Tibial nerve (tissue), 4 donors: Measurements from ENCODE around the gene SPSB4. TPM values are rescaled to one million over a fixed set of nuclear protein-coding genes. Genes with fewer than 3 reads are reported as not detected.

Experiments used
- DNase-seq, 2 donors: peaks; one replicate each; pipeline ENCODE4 v3.0.0-alpha.2; 2019; ENCODE audit warnings: low spot score in 2 of 2
- H3K27ac ChIP-seq, 4 donors: fragments of 200-600 bp; sonication (generic) in 3 of 4; one replicate each; pipeline ENCODE4 v1.5.1; 2017 to 2019; ENCODE audit warnings: mild to moderate bottlenecking in 1 of 4
- H3K27me3 ChIP-seq, 2 donors: fragments of 200-600 bp; sonication (generic) in 1 of 2; one replicate each; pipeline versions ENCODE4 v1.5.1 to v1.6.0; 2017 to 2019
- H3K36me3 ChIP-seq, 3 donors: fragments of 200-600 bp; sonication (generic); one replicate each; pipeline ENCODE4 v1.5.1; 2018 to 2019
- H3K4me1 ChIP-seq, 4 donors: fragments of 200-600 bp; sonication (generic) in 3 of 4; one replicate each; pipeline ENCODE4 v1.5.1; 2017 to 2019
- H3K4me3 ChIP-seq, 4 donors: fragments of 200-600 bp; sonication (generic) in 3 of 4; one replicate each; pipeline ENCODE4 v1.5.1; 2017 to 2019; ENCODE audit warnings: mild to moderate bottlenecking in 1 of 4, moderate library complexity in 1 of 4
- H3K9me3 ChIP-seq, 4 donors: fragments of 200-600 bp; sonication (generic) in 3 of 4; one replicate each; pipeline ENCODE4 v1.5.1; 2017 to 2019
- CTCF ChIP-seq, 5 experiments: fragments of 200-600 bp in 3 of 5; fragments of 450-650 bp in 2 of 5; sonication (generic) in 3 of 5; IDR thresholded peaks; one replicate each; pipeline ENCODE4 v1.5.1; 2016 to 2019; ENCODE audit warnings: antibody characterized with exemption in 5 of 5, mild to moderate bottlenecking in 3 of 5, moderate library complexity in 2 of 5
- EP300 ChIP-seq, 2 donors: sonication (generic); formaldehyde crosslinking; IDR thresholded peaks; one replicate each; pipeline ENCODE4 v1.6.1; 2017; ENCODE audit warnings: antibody characterized with exemption in 2 of 2, mild to moderate bottlenecking in 1 of 2
- POLR2A ChIP-seq, 2 donors: fragments of 450-650 bp; IDR thresholded peaks; one replicate each; pipeline ENCODE4 v1.6.1; 2017; ENCODE audit warnings: antibody characterized with exemption in 2 of 2, mild to moderate bottlenecking in 2 of 2, moderate library complexity in 2 of 2
- WGBS, 2 donors: methylation state at CpG; one replicate each; pipeline ENCODE4 v1.1.5; 2018; 5-methylcytosine and 5-hydroxymethylcytosine counted together
- total RNA-seq, 4 donors: library from RNA; depleted of rRNA; stranded (reverse); fragments of >200 nt; gene quantifications; one replicate each; pipeline ENCODE4 v1.1.0, GENCODE V29; 2016

The SPSB4 gene
- total RNA-seq, 4 donors from 2014 or later, result 0.63 to 2.0 TPM; not detected in 2

DNA sequence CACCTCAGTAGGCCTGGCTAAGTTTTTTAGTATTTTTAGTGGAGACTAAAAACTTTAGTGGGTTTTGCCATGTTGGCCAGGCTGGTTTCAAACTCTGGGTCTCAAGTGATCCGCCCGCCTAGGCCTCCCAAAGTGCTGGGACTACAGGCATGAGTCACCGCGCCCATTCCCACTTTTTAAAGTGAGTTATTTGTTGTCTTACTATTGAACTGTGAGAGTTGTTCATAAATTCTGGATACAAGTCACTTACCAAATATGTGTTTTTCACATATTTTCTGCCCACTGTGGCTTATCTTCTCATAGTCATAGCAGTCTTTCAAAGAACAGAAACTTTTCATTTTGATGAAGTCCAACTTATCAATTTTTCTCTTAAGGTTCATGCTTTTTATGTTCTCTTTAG, 29.9 kb upstream of the SPSB4 start:
- TF ChIP-seq EP300 (IDR thresholded peaks at IDR 0.05) (no peak), POLR2A (IDR thresholded peaks at IDR 0.05) (no peak), CTCF (IDR thresholded peaks at IDR 0.05) (no peak)
- Histone ChIP-seq H3K9me3 (no peaks in the 10 kb centered on the region), H3K27ac (no peak overlapping the region), H3K4me3 (no peak overlapping the region), H3K4me1 (no peaks in the 10 kb centered on the region), H3K36me3 (no peaks in the 10 kb centered on the region), H3K27me3 (no peaks in the 10 kb centered on the region)
- no peak for DNase-seq
- 81 to 93% methylated on average over 4 of the region's 4 CpGs for WGBS, 2 donors

GRCh38 chr3:141030296-141030695, 20.9 kb upstream of the SPSB4 start:
- H3K27ac ChIP-seq, result no peak overlapping the region
- no peaks in the 10 kb centered on the region for H3K4me1 ChIP-seq
- H3K27me3 ChIP-seq, result no peaks in the 10 kb centered on the region
- no peaks in the 10 kb centered on the region for H3K36me3 ChIP-seq
- WGBS, 2 donors, result 91 to 93% methylated on average over 22 of the region's 22 CpGs
- TF ChIP-seq POLR2A (IDR thresholded peaks at IDR 0.05) (no peak), EP300 (IDR thresholded peaks at IDR 0.05) (no peak), CTCF (IDR thresholded peaks at IDR 0.05) (no peak)
- H3K9me3 ChIP-seq, result no peaks in the 10 kb centered on the region
- DNase-seq, result no peak
- no peak overlapping the region for H3K4me3 ChIP-seq

DNA sequence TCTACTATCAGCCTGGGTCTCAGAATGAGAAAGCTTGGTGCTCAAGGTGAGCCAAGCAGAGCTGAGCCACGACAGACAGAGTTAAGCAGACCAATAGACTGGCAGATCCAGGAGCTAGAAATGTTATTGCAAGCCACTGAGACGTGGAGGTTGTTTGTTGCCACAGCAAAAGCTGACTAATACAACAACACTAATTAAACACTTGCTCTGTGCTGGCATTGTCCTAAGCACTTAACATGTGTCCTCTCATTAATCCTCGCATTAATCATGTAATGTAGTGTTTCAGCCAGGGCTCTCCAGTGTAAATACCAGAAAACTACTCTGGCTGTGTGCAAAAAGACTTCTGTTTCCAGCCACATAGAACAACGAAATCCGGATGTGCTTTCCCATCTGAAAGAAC, 11.6 kb upstream of the SPSB4 start:
- no peak for TF ChIP-seq POLR2A (IDR thresholded peaks at IDR 0.05)
- no peak for TF ChIP-seq CTCF (IDR thresholded peaks at IDR 0.05)
- TF ChIP-seq EP300 (IDR thresholded peaks at IDR 0.05), result no peak
- DNase-seq, result no peak
- 56 to 67% methylated on average over 5 of the region's 5 CpGs for WGBS, 2 donors
- Histone ChIP-seq H3K4me1 (no peaks in the 10 kb centered on the region), H3K4me3 (no peak overlapping the region), H3K27ac (no peak overlapping the region), H3K36me3 (no peaks in the 10 kb centered on the region), H3K9me3 (no peaks in the 10 kb centered on the region), H3K27me3 (peaks cover 0 to 7% of the 10 kb centered on the region in 2 donors)

GRCh38 chr3:141044695-141045641, 6.2 kb upstream of the SPSB4 start:
- no peak overlapping the region for H3K4me3 ChIP-seq
- no peaks in the 10 kb centered on the region for H3K4me1 ChIP-seq
- WGBS, 2 donors, result 80 to 86% methylated on average over 4 of the region's 4 CpGs
- no peak overlapping the region for H3K27ac ChIP-seq
- H3K36me3 ChIP-seq, result no peaks in the 10 kb centered on the region
- no peaks in the 10 kb centered on the region for H3K9me3 ChIP-seq
- DNase-seq, result no peak
- H3K27me3 ChIP-seq, result peaks cover 0 to 9% of the 10 kb centered on the region in 2 donors
- TF ChIP-seq EP300 (IDR thresholded peaks at IDR 0.05) (no peak), POLR2A (IDR thresholded peaks at IDR 0.05) (no peak), CTCF (IDR thresholded peaks at IDR 0.05) (no peak)

- no peaks in the 10 kb centered on the region for H3K36me3 ChIP-seq
- no peak for DNase-seq
- TF ChIP-seq EP300 (IDR thresholded peaks at IDR 0.05) (no peak), POLR2A (IDR thresholded peaks at IDR 0.05) (no peak), CTCF (IDR thresholded peaks at IDR 0.05) (no peak)
- no peaks in the 10 kb centered on the region for H3K9me3 ChIP-seq
- H3K4me1 ChIP-seq, result peaks cover 0 to 6% (median 2%) of the 10 kb centered on the region in 4 donors
- 80 to 82% methylated on average over 1 of the region's 1 CpG for WGBS, 2 donors
- H3K27me3 ChIP-seq, result peaks cover 0 to 15% of the 10 kb centered on the region in 2 donors
- H3K27ac ChIP-seq, result no peak overlapping the region
- H3K4me3 ChIP-seq, result no peak overlapping the region
Observed at GRCh38 chr3:141045849-141046248, 5.3 kb upstream of the SPSB4 start.
